NCI-H187 (cell line): ENCODE data around the gene MEAF6.
A peak's percentile ranks its signal among the peaks of the same experiment; 100 is the strongest.

Experiments used
- DNase-seq, 2 experiments: peaks; one replicate each; lab custom pipeline; 2025; lab: John Stamatoyannopoulos, UW

Gene MEAF6

GRCh38 chr1:37484325-37485051 lies 30.1 kb downstream of the MEAF6 start:
- no peak for DNase-seq

- no peak for DNase-seq
Observed at GRCh38 chr1:37483785-37484184, 30.8 kb downstream of the MEAF6 start.

- DNase-seq, result no peak
Observed at GRCh38 chr1:37482796-37483744, 31.5 kb downstream of the MEAF6 start.

GRCh38 chr1:37482004-37482785 lies 32.4 kb downstream of the MEAF6 start:
- no peak for DNase-seq

- DNase-seq, result no peak
Observed at GRCh38 chr1:37481289-37482003, 33.1 kb downstream of the MEAF6 start.

GRCh38 chr1:37480581-37481288 lies 33.8 kb downstream of the MEAF6 start:
- no peak for DNase-seq

GRCh38 chr1:37480125-37480466 lies 34.5 kb downstream of the MEAF6 start:
- DNase-seq, result no peak

GRCh38 chr1:37479255-37480124 lies 35.1 kb downstream of the MEAF6 start:
- no peak for DNase-seq

GRCh38 chr1:37478890-37479254 lies 35.7 kb downstream of the MEAF6 start:
- DNase-seq, result no peak

GRCh38 chr1:37478451-37478881 lies 36.1 kb downstream of the MEAF6 start:
- no peak for DNase-seq

GRCh38 chr1:37477946-37478345 lies 36.6 kb downstream of the MEAF6 start:
- no peak for DNase-seq

- DNase-seq, result no peak
Observed at GRCh38 chr1:37477198-37477931, 37.2 kb downstream of the MEAF6 start.

GRCh38 chr1:37476460-37477197 lies 37.9 kb downstream of the MEAF6 start:
- no peak for DNase-seq

- DNase-seq, result no peak
Observed at GRCh38 chr1:37476087-37476452, 38.5 kb downstream of the MEAF6 start.

GRCh38 chr1:37475380-37476086 lies 39.0 kb downstream of the MEAF6 start:
- DNase-seq, result no peak

- no peak for DNase-seq
Observed at GRCh38 chr1:37474697-37475379, 39.7 kb downstream of the MEAF6 start.

GRCh38 chr1:37474046-37474696 lies 40.4 kb downstream of the MEAF6 start, which contains the start of gene ZC3H12A:
Gene ZC3H12A, plus strand, starts transcription at chr1:37474580. Its CDS starts 917 bp downstream, at chr1:37475497.
- DNase-seq, result peak; percentile 69
